Activated CD8-positive, alpha-beta memory T cell treated with anti-CD3 and anti-CD28 coated beads, Interleukin-2, amount 50 U/mL, for 24 hours (primary cell): ENCODE results near the gene CYBA.

Experiments
- DNase-seq: peaks from one replicate; pipeline ENCODE4 v3.0.0-alpha.2; 2020; ENCODE audit errors: extremely low read depth

Gene CYBA

DNA sequence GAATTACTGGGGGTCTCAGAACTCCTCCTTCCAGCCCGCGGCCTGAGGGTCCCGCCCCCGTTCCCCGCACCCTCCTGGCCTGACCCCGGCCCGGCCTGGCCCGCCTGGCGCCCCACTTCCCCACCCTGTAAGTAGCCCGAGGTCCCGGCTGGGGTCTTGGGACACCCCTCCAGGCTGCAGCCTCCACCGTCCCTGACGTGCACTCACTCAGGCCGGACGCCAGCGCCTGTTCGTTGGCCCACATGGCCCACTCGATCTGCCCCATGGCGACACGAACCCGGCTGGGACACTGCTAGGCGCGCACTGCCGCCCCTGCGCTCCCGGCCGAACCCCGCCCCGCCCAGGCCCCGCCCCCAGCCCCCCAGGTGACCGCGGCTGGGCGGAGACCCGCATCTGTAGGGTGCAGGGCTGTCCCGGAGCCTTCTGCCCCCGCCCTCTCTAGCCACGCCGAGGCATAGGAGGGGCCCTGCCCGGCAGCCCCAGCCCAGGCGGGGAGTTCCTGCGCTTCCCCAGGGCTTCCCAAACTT is at the start of gene CYBA:
Gene CYBA, minus strand, starts transcription at position 305 of the 527 bp plus-strand sequence. Its CDS starts 40 bp downstream, at position 265.
- DNase-seq: peak; percentile 57

DNA sequence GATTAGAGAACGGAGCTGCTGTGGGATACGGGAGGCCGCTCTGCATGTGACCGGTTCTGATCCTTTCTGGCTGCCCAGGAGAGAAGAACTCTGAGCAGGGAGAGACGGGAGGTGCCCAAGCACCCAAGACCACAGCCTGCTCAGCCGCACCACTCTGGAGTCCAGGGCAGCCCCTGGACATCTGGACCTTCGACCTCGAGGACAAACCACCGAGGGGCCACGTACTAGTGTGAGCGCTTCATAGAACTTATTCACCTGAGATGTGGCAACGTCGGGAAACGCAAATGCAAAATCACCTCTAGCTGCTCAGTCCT is 49.4 kb upstream of the CYBA start:
- DNase-seq: no peak

DNA sequence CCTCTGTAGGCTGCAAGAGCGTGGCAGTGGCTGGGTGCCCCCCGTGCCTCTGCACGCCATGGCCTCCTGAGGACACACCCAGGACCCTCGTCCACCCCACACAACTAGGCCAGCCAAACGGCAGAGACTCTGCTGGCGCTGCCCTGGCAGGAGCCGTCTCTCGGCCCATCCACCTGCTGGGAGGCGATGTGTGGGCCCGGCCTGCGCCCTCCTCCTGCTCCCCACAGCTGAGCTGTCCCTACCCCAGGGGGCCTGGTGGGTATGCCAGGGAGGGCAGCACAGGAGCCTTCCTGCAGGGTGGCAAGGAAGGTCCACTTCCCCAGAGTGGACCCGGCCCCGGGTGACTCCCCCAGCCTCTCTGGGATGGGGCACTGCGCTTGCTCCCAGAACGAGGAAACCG is 48.3 kb upstream of the CYBA start:
- no peak for DNase-seq

DNA sequence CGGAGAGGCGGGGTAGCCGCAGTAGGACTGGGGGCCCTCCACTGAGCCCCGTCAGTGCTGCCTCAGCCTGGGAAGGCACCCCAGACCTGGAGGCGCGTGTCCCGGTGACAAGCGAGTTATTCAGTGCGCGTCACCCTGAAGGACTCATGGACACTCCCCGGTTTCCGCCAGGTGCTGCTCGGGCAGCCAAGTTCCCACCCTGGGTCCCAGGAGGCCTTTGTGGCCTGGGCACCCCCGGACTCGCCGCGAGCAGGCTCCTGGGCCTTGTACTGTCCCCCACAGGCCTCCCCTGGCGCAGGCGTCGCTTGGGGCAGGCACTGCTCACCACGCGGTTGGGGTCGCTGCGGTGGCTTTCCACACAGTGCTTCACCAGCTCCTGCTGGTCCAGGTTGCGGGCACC is 47.8 kb upstream of the CYBA start:
- no peak for DNase-seq

DNA sequence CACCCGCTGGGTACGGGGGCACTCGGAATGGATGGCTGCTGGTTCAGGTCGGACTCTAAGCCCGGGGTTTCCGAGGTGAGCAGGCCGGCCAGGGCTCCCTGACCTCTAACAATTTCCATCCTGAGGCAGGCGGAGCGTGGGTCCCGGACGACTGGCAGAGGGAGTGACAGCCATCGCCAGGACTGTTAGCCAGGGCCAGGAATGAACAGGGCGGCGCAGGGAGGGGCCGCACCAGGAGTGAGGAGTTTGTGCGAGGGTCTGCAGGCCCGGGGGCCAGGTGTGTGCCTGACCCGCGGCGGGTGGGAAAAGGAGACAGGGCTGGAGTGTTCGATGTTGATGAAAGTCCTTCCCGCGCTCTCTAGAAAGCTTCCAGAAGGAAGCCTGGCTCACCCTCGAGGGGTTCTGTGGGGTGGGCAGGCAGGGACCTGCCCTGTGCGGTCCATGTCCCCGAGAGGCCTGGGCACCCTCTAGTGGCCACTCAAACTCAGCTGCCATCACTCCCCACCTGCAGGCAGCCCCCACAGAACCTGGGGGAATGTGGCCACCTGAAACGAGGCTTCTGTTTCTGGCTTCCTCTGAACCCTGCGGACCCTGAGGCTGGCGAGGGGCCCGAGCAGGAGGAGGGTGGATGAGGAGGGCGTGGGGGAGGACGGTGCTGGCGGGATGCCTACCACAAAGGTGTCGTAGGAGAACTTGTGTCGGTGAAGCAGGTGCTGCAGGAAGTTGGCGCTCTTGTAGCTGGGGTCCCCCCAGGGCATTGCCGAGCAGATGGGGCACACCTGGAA is 47.2 kb upstream of the CYBA start:
- no peak for DNase-seq

DNA sequence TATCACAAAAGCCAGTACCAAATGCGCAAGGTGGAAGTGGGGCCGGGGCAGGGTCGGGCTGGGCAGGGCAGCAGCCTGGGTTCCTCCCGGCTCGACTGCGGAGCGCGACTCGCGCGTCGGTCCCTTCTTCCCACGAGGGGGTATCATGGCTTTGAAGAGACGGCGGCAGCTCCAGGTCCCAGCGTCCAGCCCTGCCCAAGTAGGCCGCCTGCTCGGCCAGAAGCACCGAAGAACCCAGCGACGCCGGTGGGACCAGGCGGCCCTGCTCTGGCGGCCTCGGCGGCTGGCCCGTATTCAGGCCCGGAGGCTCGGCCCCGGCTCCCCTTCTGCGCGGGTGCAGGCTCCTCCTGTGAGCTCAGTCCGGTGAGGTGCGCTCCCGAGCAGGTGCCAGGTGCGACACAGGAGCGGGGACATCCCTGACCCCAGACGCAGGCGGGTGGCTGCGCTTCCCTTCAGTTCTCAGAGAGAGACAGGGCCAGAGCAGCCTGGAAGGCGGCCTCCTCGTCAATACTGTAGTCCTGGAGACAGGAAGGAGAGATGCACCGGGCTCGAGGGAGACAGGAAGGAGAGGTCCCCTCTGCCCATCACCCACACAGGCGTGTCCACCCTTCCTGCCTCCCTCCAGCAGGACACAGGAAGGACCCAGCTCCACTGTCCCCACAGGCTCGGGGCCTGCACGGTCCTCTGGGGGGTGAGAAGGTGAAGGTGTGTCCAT is 46.4 kb upstream of the CYBA start:
- DNase-seq: no peak

DNA sequence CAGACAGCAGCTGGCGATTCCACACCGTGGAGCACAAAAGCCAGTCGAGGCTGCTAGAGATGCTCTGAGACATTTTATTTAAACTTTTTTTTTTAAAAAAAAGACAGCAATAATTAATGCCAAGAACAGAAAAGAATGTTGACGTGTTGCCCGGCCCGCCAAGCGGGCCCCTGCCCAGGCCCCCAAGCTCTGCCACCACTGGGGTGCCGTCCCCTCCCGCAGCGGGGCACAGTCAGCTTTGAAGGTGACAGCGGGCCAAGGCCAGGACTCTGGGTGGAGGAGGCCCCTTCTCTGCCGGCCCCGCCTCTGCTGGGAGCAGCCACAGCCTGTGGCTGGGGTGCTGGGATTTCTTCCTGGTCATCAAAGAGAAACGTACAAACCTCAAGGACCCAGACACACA is 45.6 kb upstream of the CYBA start:
- DNase-seq: no peak

DNA sequence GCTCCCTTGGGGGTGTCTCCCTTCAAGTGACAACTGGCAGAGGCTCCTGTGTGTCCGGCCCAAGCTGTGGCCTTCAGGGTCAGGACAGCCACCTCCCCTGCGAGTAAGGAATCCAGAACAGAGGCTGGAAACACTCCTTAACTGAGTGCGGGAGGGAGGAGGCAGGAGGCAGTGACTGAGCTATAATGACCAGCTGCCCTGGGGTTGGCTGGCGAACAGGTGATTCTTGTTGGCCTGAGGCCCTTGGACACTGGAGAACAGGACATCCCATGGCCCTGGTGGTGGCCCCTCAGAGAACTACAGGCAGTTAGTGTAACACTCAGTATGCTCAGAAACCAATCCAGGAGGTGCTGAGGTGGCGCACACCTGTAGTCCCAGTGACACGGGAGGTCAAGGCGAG is 44.9 kb upstream of the CYBA start:
- DNase-seq: no peak

DNA sequence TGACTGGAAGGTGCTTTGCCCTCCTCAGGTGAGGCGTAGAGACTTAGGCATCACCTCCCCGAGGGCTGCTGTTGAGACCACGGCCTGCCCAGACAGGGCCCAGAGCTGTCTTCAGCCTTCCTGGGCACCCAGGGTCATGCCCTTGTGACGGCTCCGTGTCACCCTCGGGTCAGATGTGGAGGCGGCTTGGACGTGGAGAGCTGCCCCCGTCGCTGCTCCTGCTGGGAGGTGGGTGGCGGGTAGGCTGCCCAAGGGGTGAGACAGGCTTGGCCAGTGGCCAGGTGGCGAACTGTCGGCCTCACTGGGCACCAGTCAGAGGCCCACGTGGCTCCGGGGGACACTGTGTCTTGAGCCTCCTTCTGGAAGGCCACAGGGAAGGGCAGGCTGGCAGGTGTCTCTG is 44.4 kb upstream of the CYBA start:
- no peak for DNase-seq

DNA sequence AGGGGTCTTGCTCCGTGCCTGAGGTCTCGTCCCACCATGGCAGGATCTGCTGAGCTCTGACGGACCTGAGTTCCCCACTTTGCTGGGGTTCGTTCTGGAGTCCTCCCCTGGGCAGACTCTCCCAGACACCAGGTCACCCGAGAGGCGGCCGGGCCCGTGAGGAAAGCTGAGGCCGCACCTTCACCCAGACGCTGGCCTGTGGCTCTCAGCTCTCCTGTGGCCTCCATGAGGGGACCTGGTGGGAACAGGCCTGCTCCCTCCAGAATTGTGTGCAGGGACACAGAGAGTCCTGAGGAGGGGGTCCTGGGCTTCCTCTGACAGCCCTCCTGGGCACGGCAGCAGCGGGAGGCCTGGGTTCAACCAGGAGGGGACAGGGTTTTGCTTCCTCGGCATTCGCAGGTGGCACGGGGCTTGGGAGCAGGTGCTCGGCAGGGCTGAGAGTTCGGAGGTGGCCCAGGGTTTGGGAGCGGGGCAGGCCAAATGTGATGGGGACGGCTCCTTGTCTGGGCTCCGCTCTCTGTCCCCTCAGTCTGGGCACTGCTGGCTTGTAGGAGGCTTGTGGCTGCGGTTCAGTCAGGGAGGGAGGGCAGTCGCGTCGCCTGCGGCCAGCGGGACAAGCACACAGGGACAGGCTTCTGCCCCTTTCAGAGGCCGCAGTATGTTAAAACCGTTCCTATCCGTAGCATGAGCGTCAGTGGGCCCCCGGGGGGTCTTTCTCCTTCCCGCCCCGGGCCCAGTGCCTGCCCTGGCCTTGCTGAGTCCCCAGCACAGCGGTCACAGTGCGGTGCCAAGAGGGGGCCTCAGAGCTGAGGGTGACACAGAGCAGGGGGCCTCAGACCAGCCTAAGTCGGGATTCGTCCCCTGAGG is 43.6 kb upstream of the CYBA start:
- no peak for DNase-seq

DNA sequence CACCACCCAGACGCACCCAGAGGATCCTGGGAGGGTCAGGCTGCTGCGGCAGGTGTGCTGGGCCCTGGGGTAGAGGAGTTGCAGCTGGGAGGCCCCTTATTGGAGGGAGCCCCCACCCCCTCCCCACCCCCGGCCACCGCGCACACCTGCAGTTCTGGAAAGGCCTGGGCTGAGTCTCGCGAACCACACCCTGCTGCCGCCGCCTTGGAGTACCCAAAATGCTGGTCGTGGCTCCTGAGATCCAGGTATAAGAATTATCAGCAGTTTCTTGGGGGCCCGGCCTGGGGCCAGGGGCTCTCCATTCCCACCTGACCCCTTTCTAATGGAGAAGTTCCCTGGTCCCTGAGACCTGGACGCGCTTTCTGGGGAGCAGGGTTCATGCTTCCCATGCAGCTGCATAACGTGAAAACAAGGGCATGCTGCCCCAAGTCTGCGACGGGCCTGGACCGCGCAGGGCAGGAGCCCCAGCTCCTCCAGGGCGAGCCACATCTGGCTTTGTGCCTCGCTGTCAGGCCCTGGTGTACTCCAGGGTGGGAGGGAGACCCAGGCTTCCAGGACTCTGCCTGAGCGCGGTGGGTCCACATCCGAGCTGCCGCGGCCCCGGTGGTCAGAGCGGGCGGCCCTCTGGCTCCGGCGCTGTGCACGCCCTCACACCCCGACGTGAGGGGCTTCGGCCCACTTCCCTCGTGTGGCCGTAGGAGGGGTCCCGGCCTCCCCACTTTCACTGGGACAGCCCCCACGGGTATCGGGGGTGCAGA is 42.7 kb upstream of the CYBA start:
- DNase-seq: no peak

DNA sequence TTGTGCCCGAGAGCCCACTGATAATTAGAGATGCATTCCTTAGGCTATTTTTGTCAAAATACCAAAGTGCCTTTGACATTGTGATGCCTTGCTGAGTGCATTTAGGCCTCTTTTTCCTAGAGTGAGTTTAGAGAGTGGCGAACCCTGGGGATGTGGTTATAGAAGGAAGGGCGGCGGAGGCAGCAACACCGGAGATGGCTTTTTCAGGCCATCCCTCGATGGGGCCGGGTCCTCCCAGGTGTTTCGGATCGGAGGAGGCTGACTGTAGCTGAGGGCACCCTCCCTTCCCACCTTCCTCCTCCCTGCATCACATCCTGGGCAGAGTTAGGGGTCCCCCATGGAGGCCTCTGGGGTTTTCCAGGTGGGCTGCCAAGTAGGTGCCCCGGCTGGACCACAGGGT is 42.0 kb upstream of the CYBA start:
- no peak for DNase-seq

DNA sequence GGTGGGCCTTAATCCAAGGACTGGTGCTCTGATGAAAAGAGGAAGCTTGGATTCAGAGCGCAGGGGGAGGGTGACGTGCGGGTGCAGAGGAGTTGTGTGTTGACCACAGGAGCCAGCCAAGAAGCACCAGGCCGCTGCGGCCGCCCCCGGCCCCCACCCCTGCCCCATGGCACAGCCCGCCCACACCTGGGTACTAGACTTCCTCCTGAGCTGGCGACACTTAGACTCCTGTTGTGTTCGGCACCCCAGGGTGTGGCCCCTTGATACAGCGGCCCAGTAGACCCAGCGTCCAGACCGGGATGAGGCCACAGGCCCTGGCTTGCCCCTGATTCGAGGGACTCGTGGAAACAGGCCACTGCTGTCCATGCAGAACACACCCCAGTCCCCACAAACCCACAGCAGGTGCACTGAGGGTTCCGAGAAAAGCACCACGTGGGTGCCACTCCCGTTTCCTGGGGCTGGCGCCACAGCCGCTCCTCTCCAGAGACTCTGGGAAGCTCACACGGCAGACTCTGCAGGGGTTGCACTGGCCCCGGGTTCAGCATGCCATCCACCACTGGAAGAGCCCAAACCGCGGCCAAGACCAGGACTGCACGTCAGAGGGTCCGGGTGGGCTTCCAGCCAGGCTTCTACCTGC is 41.2 kb upstream of the CYBA start:
- DNase-seq: no peak

DNA sequence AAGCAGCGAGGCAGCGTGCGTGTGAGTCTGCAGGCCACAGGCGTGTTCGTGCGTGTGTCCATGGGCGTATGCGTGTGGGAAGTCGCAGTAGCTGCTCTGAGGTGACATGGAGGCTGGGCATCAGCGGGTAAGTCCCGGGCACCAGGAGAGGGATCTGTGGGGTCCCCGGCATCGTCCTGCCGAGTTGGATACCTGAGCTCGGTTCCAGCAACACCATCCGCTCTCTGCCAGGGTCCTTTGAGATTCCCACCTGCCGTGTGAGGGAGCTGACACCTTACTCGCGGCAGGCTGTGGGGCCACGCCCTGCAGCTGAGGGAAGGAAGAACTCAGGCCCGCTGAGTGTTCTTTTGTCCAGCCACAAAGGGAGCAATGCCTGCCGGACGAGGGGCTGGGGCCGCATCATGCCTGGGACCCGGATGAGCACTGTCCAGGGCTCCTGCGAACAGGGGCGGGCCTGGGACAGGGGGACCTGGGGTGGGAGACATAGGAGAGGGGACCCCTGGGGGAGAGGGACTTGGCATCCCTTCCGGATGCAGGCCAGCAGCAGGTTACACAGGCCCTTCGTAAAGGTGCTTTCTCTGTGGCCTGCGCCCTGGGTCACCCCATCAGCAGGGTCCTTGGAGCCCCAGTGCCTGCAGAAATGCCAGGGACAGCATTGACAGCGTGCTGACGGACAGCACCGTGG is 40.4 kb upstream of the CYBA start:
- DNase-seq: no peak

DNA sequence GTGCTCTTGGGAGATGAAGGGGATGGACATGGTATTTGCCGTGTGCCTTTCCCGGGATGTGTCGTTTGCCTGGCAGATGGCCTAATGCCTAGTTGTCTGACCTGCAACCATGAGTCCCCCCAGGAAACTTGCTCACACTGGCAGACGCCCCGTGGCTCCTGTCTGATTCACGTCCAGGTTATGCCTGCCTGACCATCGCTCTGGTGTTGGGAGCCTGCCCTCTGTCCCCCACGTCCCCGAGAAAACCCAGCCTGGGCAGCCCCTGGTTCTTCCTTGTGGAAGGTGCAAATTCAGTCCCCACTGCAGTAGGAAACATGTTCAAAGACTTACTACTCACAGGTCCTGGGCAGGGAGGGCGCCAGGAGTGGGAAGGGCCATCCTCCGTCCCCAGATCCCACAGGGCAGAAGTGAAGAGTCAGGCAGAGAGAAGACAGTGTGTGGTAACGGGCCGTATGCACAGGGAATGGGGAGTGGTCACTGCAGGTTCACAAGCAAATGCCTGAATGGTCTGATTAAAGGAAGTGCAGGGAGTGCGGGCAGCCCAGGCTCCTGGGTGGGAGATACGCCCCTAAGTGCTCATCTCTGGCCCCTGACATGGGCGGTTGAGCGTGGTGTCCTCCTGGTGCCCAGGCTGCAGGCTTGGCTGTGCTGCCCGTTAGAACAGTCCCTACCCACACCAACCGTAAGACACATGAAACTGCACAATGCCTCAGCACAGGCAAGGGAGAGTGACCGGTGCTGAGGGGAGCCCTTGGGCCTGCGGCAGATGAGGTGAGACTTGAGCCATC is 39.7 kb upstream of the CYBA start:
- no peak for DNase-seq

DNA sequence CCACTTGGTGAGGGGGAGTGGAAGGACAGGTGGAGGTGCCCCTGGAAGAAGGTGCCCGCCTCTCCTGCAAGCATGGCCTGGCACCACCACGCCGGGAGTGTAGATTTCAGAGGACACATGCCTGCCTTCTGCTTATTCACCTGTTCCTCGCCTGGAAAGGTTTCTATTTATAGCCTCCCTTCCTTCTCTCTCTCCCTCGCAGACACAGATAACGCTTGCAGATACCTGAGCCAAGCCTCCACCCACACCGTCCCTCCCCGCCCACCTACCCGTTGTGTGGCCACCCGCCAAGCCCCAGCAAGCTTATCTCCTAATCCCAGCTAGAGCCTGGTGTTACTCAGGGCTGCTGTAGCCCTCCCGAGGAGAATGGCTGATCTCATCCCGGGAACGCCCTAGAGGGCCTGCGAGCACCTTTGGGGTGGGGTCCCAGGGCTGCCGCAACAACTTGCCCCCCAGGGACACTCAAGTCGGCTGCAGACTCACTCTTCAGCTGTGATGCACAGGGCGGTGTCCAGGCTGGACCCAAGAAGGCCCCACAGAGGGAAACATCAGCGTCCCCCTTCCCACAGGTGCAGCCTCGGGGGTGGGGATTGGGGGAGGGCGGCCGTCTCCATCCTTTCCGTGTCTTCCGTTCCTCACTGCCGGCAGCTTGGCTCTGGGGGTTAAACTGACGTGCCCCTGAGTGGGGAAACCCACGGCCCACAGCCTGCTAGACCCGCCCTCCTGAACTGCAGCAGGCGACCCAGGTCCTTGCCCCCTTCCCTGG is 37.3 kb upstream of the CYBA start:
- no peak for DNase-seq

DNA sequence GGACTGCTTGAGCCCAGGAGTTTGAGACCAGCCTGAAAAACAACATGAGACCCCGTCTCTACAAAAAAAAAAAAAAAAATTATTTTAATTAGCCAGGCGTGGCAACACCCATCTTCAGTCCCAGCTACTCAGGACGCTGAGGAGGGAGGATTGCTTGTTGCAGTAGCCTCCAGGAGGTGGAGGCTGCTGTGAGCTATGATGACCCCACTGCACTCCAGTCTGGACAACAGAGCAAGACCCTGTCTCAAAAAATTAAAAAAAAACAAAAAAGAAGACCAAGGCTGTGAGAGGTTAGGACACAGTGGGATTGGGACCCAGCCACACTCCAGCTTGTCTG is 36.8 kb upstream of the CYBA start:
- DNase-seq: no peak

DNA sequence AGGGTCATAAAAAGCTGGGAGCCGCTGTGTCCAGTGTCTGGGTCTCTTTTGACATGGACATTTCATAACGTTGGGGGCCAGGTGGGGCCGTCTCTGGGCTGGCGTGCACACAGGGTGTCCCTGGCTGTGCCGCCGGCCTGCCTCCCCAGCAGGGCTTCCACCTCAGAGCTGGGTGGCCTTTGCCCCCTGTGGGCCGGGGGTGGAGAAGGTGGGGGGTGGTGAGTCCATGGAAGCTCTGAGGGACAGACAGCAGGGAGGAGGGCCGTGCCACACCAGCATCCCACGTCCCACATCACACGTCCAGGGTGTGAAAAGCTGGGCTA is 36.4 kb upstream of the CYBA start:
- DNase-seq: no peak
